Kasumi-1 (cell line): ENCODE measurements around the gene PPP2R5C.
A peak's percentile ranks its signal among the peaks of the same experiment; 100 is the strongest.
"Not testable (repeated sequence)": the region's sequence is repeated elsewhere in the genome, so short reads cannot be mapped to it uniquely, and the experiment has no call there.

Experiments used
- DNase-seq, 2 experiments: peaks; one replicate each; lab custom pipeline; 2025; lab: John Stamatoyannopoulos, UW

PPP2R5C gene

GRCh38 chr14:101727611-101728366, 33.7 kb upstream of the PPP2R5C start:
- no peak for DNase-seq

GRCh38 chr14:101728367-101728742, 33.2 kb upstream of the PPP2R5C start:
- DNase-seq: no peak

GRCh38 chr14:101729382-101729781, 32.1 kb upstream of the PPP2R5C start:
- DNase-seq: no peak

GRCh38 chr14:101730157-101730556, 31.4 kb upstream of the PPP2R5C start:
- DNase-seq: not testable (repeated sequence)

GRCh38 chr14:101730626-101731186, 30.8 kb upstream of the PPP2R5C start:
- DNase-seq: no peak

GRCh38 chr14:101731187-101732080, 30.1 kb upstream of the PPP2R5C start:
- DNase-seq: peak; percentile 93 to 94

GRCh38 chr14:101732118-101732517, 29.4 kb upstream of the PPP2R5C start:
- no peak for DNase-seq

- no peak for DNase-seq
These were observed 28.3 kb upstream of the PPP2R5C start for GRCh38 chr14:101733211-101733610.

GRCh38 chr14:101734246-101734847, 27.2 kb upstream of the PPP2R5C start:
- no peak for DNase-seq

- no peak for DNase-seq
These were observed 26.1 kb upstream of the PPP2R5C start for GRCh38 chr14:101735453-101735852.

GRCh38 chr14:101736071-101736470, 25.4 kb upstream of the PPP2R5C start:
- DNase-seq: no peak

GRCh38 chr14:101736585-101736984, 24.9 kb upstream of the PPP2R5C start:
- DNase-seq: no peak

- no peak for DNase-seq
These were observed 23.8 kb upstream of the PPP2R5C start for GRCh38 chr14:101737414-101738339.

GRCh38 chr14:101738703-101739320, 22.7 kb upstream of the PPP2R5C start:
- DNase-seq: no peak

- DNase-seq: no peak
These were observed 21.9 kb upstream of the PPP2R5C start for GRCh38 chr14:101739446-101740141.

- no peak for DNase-seq
These were observed 20.5 kb upstream of the PPP2R5C start for GRCh38 chr14:101740981-101741380.

GRCh38 chr14:101743701-101744100, 17.8 kb upstream of the PPP2R5C start:
- DNase-seq: no peak

- DNase-seq: not testable (repeated sequence)
These were observed 17.1 kb upstream of the PPP2R5C start for GRCh38 chr14:101744382-101744781.

GRCh38 chr14:101749756-101750155, 11.8 kb upstream of the PPP2R5C start:
- not testable (repeated sequence) for DNase-seq

GRCh38 chr14:101754893-101755292, 6.6 kb upstream of the PPP2R5C start:
- DNase-seq: no peak
